Trophoblast cell (in vitro differentiated cells and primary cell): ENCODE results near the gene SMARCE1.

ENCODE experiments used
- DNase-seq, 2 donors: peaks; one replicate each; pipeline ENCODE4 v3.0.0-alpha.2; 2016
- H2AFZ ChIP-seq: 2 replicates; pipeline ENCODE4 v1.6.1; 2013; ENCODE audit warnings: low read length, moderate library complexity, mild to moderate bottlenecking; ENCODE audit not compliant: insufficient read depth, poor library complexity
- H2AK5ac ChIP-seq: 2 replicates; pipeline ENCODE4 v1.6.1; 2013; ENCODE audit warnings: mild to moderate bottlenecking, low read length
- H2BK120ac ChIP-seq: 2 replicates; pipeline ENCODE4 v1.6.1; 2013; ENCODE audit warnings: low read length, mild to moderate bottlenecking, moderate library complexity; ENCODE audit not compliant: insufficient read depth, poor library complexity
- H2BK12ac ChIP-seq: 2 replicates; pipeline ENCODE4 v1.6.1; 2013; ENCODE audit warnings: mild to moderate bottlenecking, low read length, moderate library complexity
- H2BK5ac ChIP-seq: 2 replicates; pipeline ENCODE4 v1.6.1; 2013; ENCODE audit warnings: low read length, low read depth, moderate library complexity, mild to moderate bottlenecking; ENCODE audit not compliant: poor library complexity
- H3K14ac ChIP-seq: 2 replicates; pipeline ENCODE4 v1.6.1; 2013; ENCODE audit warnings: mild to moderate bottlenecking, low read length
- H3K18ac ChIP-seq: 2 replicates; pipeline ENCODE4 v1.6.1; 2013; ENCODE audit warnings: mild to moderate bottlenecking, low read length
- H3K23ac ChIP-seq: 2 replicates; pipeline ENCODE4 v1.6.1; 2013; ENCODE audit warnings: low read length
- H3K27ac ChIP-seq: 2 replicates; pipeline ENCODE4 v1.5.1; 2013; ENCODE audit warnings: low read depth, mild to moderate bottlenecking, inconsistent platforms, low read length, moderate library complexity
- H3K27me3 ChIP-seq: 2 replicates; pipeline ENCODE4 v1.6.1; 2013; ENCODE audit warnings: inconsistent platforms, mild to moderate bottlenecking, low read length, moderate library complexity; ENCODE audit not compliant: insufficient read depth
- H3K36me3 ChIP-seq, 2 experiments: 1 replicate in 1 of 2; 2 replicates in 1 of 2; pipeline ENCODE4 v1.6.1; 2013; ENCODE audit warnings: low read length in 2 of 2, mild to moderate bottlenecking in 2 of 2, moderate library complexity in 1 of 2; ENCODE audit not compliant: insufficient read depth in 2 of 2, control insufficient read depth in 1 of 2
- H3K4ac ChIP-seq: 2 replicates; pipeline ENCODE4 v1.6.1; 2013; ENCODE audit warnings: low read depth, mild to moderate bottlenecking, low read length, moderate library complexity
- H3K4me1 ChIP-seq, 2 experiments: 1 replicate in 1 of 2; 2 replicates in 1 of 2; pipeline ENCODE4 v1.6.1; 2013; ENCODE audit warnings: low read length in 2 of 2, mild to moderate bottlenecking in 2 of 2, moderate library complexity in 1 of 2; ENCODE audit not compliant: insufficient read depth in 2 of 2, control insufficient read depth in 1 of 2
- H3K4me2 ChIP-seq: 2 replicates; pipeline ENCODE4 v1.6.1; 2013; ENCODE audit warnings: inconsistent platforms, mild to moderate bottlenecking, low read length, moderate library complexity
- H3K4me3 ChIP-seq: 2 replicates; pipeline ENCODE4 v1.5.1; 2013; ENCODE audit warnings: mild to moderate bottlenecking, low read depth, low read length, inconsistent platforms
- H3K79me1 ChIP-seq: one replicate; pipeline ENCODE4 v1.6.1; 2013; ENCODE audit warnings: low read length
- H3K79me2 ChIP-seq: 2 replicates; pipeline ENCODE4 v1.6.1; 2013; ENCODE audit warnings: low read length, mild to moderate bottlenecking; ENCODE audit not compliant: control insufficient read depth, insufficient read depth, poor library complexity
- H3K9ac ChIP-seq: 2 replicates; pipeline ENCODE4 v1.6.1; 2013; ENCODE audit warnings: mild to moderate bottlenecking, low read length
- H3K9me3 ChIP-seq: 2 replicates; pipeline ENCODE4 v1.6.1; 2013; ENCODE audit warnings: low read depth, mild to moderate bottlenecking, control low read depth, inconsistent platforms, low read length; ENCODE audit not compliant: insufficient read depth
- H4K12ac ChIP-seq: 2 replicates; pipeline ENCODE4 v1.6.1; 2013; ENCODE audit warnings: low read depth, mild to moderate bottlenecking, low read length, moderate library complexity
- H4K8ac ChIP-seq: 2 replicates; pipeline ENCODE4 v1.6.1; 2013; ENCODE audit warnings: low read depth, mild to moderate bottlenecking, low read length, moderate library complexity
- H4K91ac ChIP-seq: one replicate; pipeline ENCODE4 v1.6.1; 2013; ENCODE audit warnings: low read depth, mild to moderate bottlenecking, low read length, moderate library complexity
- WGBS: extraction: QIAGEN DNeasy Blood & Tissue Kit; methylation state at CpG from one replicate; pipeline ENCODE4 v1.1.7; 2013; ENCODE audit warnings: missing lambda C conversion rate; ENCODE audit not compliant: insufficient read length, insufficient coverage; ENCODE audit errors: extremely low coverage; 5-methylcytosine and 5-hydroxymethylcytosine counted together

The SMARCE1 gene

GRCh38 chr17:40611840-40612474 lies 35.7 kb downstream of the SMARCE1 start:
- Histone ChIP-seq H3K4ac (no peak overlapping the region), H3K79me1 (peaks cover 26% of the 10 kb centered on the region), H3K27ac (no peak overlapping the region), H3K27me3 (no peaks in the 10 kb centered on the region), H3K4me2 (no peak overlapping the region), H3K4me1 (peaks cover 19 to 24% of the 10 kb centered on the region in 2 experiments), H2BK12ac (no peak overlapping the region), H3K9ac (no peak overlapping the region), H2BK5ac (no peak overlapping the region), H2BK120ac (no peak overlapping the region), H3K36me3 (no peaks in the 10 kb centered on the region), H3K9me3 (no peaks in the 10 kb centered on the region), H4K91ac (no peak overlapping the region), H3K4me3 (no peak overlapping the region), H2AFZ (no peak overlapping the region), H4K8ac (no peak overlapping the region), H3K79me2 (peaks cover 4% of the 10 kb centered on the region), H3K18ac (no peak overlapping the region), H3K14ac (no peak overlapping the region), H2AK5ac (no peak overlapping the region), H3K23ac (no peak overlapping the region), H4K12ac (no peak overlapping the region)
- DNase-seq, result no peak
- no CpG with 5 or more reads among the region's 7 CpGs for WGBS

- peaks cover 5% of the 10 kb centered on the region for H3K79me2 ChIP-seq
- no peak overlapping the region for H4K8ac ChIP-seq
- no peak overlapping the region for H3K27ac ChIP-seq
- no peak overlapping the region for H3K14ac ChIP-seq
- H3K27me3 ChIP-seq, result no peaks in the 10 kb centered on the region
- H4K91ac ChIP-seq, result no peak overlapping the region
- peaks cover 36% of the 10 kb centered on the region for H3K79me1 ChIP-seq
- H3K4me3 ChIP-seq, result no peak overlapping the region
- H3K18ac ChIP-seq, result no peak overlapping the region
- no peak overlapping the region for H3K9ac ChIP-seq
- no peak overlapping the region for H3K4ac ChIP-seq
- no CpG with 5 or more reads among the region's 2 CpGs for WGBS
- no peaks in the 10 kb centered on the region for H3K9me3 ChIP-seq
- no peaks in the 10 kb centered on the region for H3K36me3 ChIP-seq
- DNase-seq, result no peak
- no peak overlapping the region for H2AK5ac ChIP-seq
- H4K12ac ChIP-seq, result no peak overlapping the region
- H2BK5ac ChIP-seq, result no peak overlapping the region
- H2BK120ac ChIP-seq, result no peak overlapping the region
- H2AFZ ChIP-seq, result no peak overlapping the region
- H3K4me2 ChIP-seq, result no peak overlapping the region
- H3K4me1 ChIP-seq, result peaks cover 26 to 33% of the 10 kb centered on the region in 2 experiments
- H3K23ac ChIP-seq, result no peak overlapping the region
- H2BK12ac ChIP-seq, result peak overlapping the region; percentile 26
Measured at GRCh38 chr17:40610359-40610758, 37.3 kb downstream of the SMARCE1 start.

- peak overlapping the region; percentile 23 for H2AFZ ChIP-seq
- peaks cover 9% of the 10 kb centered on the region for H3K79me2 ChIP-seq
- H3K4me3 ChIP-seq, result no peak overlapping the region
- H4K12ac ChIP-seq, result no peak overlapping the region
- H3K14ac ChIP-seq, result peak overlapping the region; percentile 69
- H3K79me1 ChIP-seq, result peaks cover 41% of the 10 kb centered on the region
- peak overlapping the region; percentile 99 for H2BK120ac ChIP-seq
- peak overlapping the region; percentile 98 for H2BK5ac ChIP-seq
- H3K9ac ChIP-seq, result no peak overlapping the region
- no peak overlapping the region for H3K23ac ChIP-seq
- H3K4ac ChIP-seq, result peak overlapping the region; percentile 65
- peak overlapping the region; percentile 14 for H3K4me2 ChIP-seq
- no CpG with 5 or more reads among the region's 6 CpGs for WGBS
- H3K18ac ChIP-seq, result peak overlapping the region; percentile 32
- peak overlapping the region; percentile 83 for H4K8ac ChIP-seq
- no peaks in the 10 kb centered on the region for H3K9me3 ChIP-seq
- H2AK5ac ChIP-seq, result peak overlapping the region; percentile 98
- H3K27me3 ChIP-seq, result no peaks in the 10 kb centered on the region
- H3K27ac ChIP-seq, result peak overlapping the region; percentile 98
- no peak for DNase-seq
- H3K36me3 ChIP-seq, result no peaks in the 10 kb centered on the region
- peak overlapping the region; percentile 99 for H4K91ac ChIP-seq
- peak overlapping the region; percentile 97 for H2BK12ac ChIP-seq
- peaks cover 35 to 42% of the 10 kb centered on the region in 2 experiments for H3K4me1 ChIP-seq
Measured at GRCh38 chr17:40608061-40608581, 39.5 kb downstream of the SMARCE1 start.

DNA sequence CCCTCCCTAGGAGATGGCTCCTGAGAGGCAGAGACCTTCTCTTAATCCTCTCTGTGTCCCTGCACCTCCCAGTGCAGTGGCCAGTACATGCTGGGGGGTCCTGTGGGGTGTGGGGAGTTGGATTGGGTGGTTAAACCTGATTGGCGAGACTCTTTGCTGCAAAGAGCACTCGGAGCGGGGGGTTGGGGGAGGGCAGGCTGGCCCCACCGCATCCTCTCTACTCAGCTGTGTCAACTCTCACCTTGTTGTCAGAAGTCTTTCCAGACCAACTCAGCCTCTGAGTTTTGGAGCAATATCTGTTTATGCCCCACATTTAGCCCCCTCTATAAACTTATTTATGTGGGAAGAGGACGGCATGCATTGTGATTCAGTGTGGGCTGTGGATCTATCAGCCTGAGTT lies 40.0 kb downstream of the SMARCE1 start:
- no CpG with 5 or more reads among the region's 5 CpGs for WGBS
- Histone ChIP-seq H2AFZ (peak overlapping the region; percentile 23), H3K18ac (peak overlapping the region; percentile 32), H2AK5ac (peak overlapping the region; percentile 98), H3K27me3 (no peaks in the 10 kb centered on the region), H2BK120ac (peak overlapping the region; percentile 99), H3K4me2 (peak overlapping the region; percentile 14), H3K79me2 (peaks cover 9% of the 10 kb centered on the region), H4K8ac (peak overlapping the region; percentile 83), H3K4me3 (no peak overlapping the region), H3K14ac (peak overlapping the region; percentile 84), H3K36me3 (no peaks in the 10 kb centered on the region), H2BK5ac (peak overlapping the region; percentile 98), H3K4ac (peak overlapping the region; percentile 65), H3K79me1 (peaks cover 45% of the 10 kb centered on the region), H3K9ac (no peak overlapping the region), H3K4me1 (peaks cover 40 to 47% of the 10 kb centered on the region in 2 experiments), H3K9me3 (no peaks in the 10 kb centered on the region), H4K12ac (no peak overlapping the region), H4K91ac (peak overlapping the region; percentile 99), H3K27ac (peak overlapping the region; percentile 98), H2BK12ac (peak overlapping the region; percentile 97), H3K23ac (no peak overlapping the region)
- DNase-seq, result no peak
